SK-N-SH (cell line): ENCODE measurements around the gene SUPT3H. TPM values are rescaled to one million over a fixed set of nuclear protein-coding genes. Genes with fewer than 3 reads are reported as not detected.

Experiments
- CTCF ChIA-PET: fragments of 300-600, 350-600 bp; formaldehyde crosslinking; extraction: SDS; loops from one replicate; lab custom pipeline; 2021; lab: Yijun Ruan, JAX
- POLR2A ChIA-PET: fragments of 350-600 bp; sonication (Branson Sonifier 250); formaldehyde crosslinking; extraction: SDS; loops from one replicate; lab custom pipeline; 2020; ENCODE audit warnings: antibody characterized with exemption, inconsistent platforms; lab: Yijun Ruan, JAX
- DNase-seq: peaks from one replicate; pipeline ENCODE4 v3.0.0; 2012
- H2AFZ ChIP-seq: fragments of 200-600 bp; sonication (generic); 2 replicates; pipeline ENCODE4 v1.8.1; 2016; ENCODE audit warnings: antibody characterized with exemption, mild to moderate bottlenecking, low read depth
- H3F3A ChIP-seq: fragments of 200-600 bp; sonication (generic); replicated peaks from 2 replicates; pipeline ENCODE3; 2016; ENCODE audit warnings: antibody characterized with exemption, mild to moderate bottlenecking; ENCODE audit not compliant: insufficient read depth
- H3K27ac ChIP-seq, 2 experiments: fragments of 200-500 bp in 1 of 2; fragments of 200-600 bp in 1 of 2; sonication (Bioruptor generic) in 1 of 2; sonication (generic), shearing (Covaris generic) in 1 of 2; 2 replicates each; pipeline versions ENCODE4 v1.5.1 to v1.6.1; 2014 to 2016; ENCODE audit warnings: low read depth in 2 of 2, inconsistent platforms in 1 of 2, low read length in 1 of 2, mild to moderate bottlenecking in 1 of 2, mixed read lengths in 1 of 2
- H3K27me3 ChIP-seq: fragments of 200-600 bp; sonication (generic), shearing (Covaris generic); 2 replicates; pipeline ENCODE4 v1.6.1; 2016; ENCODE audit warnings: mixed run types; ENCODE audit not compliant: insufficient read depth
- H3K36me3 ChIP-seq, 2 experiments: fragments of 200-500 bp in 1 of 2; fragments of 200-600 bp in 1 of 2; sonication (Bioruptor generic) in 1 of 2; sonication (generic) in 1 of 2; replicated peaks in 1 of 2; 2 replicates each; pipeline versions ENCODE3 to v1.5.1; 2014 to 2016; ENCODE audit warnings: low read length in 1 of 2, mild to moderate bottlenecking in 1 of 2; ENCODE audit not compliant: insufficient read depth in 2 of 2, control insufficient read depth in 1 of 2
- H3K4me1 ChIP-seq, 2 experiments: fragments of 200-500 bp in 1 of 2; fragments of 200-600 bp in 1 of 2; sonication (Bioruptor generic) in 1 of 2; sonication (generic), shearing (Covaris generic) in 1 of 2; 2 replicates each; pipeline versions ENCODE4 v1.5.1 to v1.6.1; 2014 to 2016; ENCODE audit warnings: low read depth in 1 of 2, low read length in 1 of 2, mixed run types in 1 of 2; ENCODE audit not compliant: insufficient read depth in 2 of 2, control insufficient read depth in 1 of 2
- H3K4me2 ChIP-seq: fragments of 200-600 bp; sonication (generic), shearing (Covaris generic); 2 replicates; pipeline ENCODE4 v1.6.1; 2017; ENCODE audit warnings: mixed run types
- H3K4me3 ChIP-seq, 2 experiments: fragments of 200-500 bp in 1 of 2; fragments of 200-600 bp in 1 of 2; sonication (Bioruptor generic) in 1 of 2; sonication (generic), shearing (Covaris generic) in 1 of 2; 2 replicates each; pipeline versions ENCODE4 v1.5.1 to v1.8.1; 2014 to 2016; ENCODE audit warnings: low read depth in 2 of 2, inconsistent platforms in 1 of 2, low read length in 1 of 2, mild to moderate bottlenecking in 1 of 2, mixed read lengths in 1 of 2, moderate library complexity in 1 of 2
- H3K79me2 ChIP-seq: fragments of 200-600 bp; sonication (generic); 2 replicates; pipeline ENCODE4 v1.8.1; 2017; ENCODE audit warnings: mild to moderate bottlenecking; ENCODE audit not compliant: insufficient read depth
- H3K9ac ChIP-seq: fragments of 200-600 bp; sonication (generic); 2 replicates; pipeline ENCODE4 v1.6.1; 2017; ENCODE audit warnings: mixed run types
- H3K9me2 ChIP-seq: fragments of 200-600 bp; sonication (generic); 2 replicates; pipeline ENCODE4 v1.6.1; 2017; ENCODE audit warnings: mixed run types
- H3K9me3 ChIP-seq: fragments of 200-600 bp; sonication (generic); 2 replicates; pipeline ENCODE4 v1.6.1; 2017; ENCODE audit warnings: mixed run types, mild to moderate bottlenecking, moderate library complexity
- H4K20me1 ChIP-seq: fragments of 200-600 bp; sonication (generic); 2 replicates; pipeline ENCODE4 v1.6.1; 2017; ENCODE audit warnings: mild to moderate bottlenecking, mixed run types; ENCODE audit not compliant: insufficient read depth
- EP300 ChIP-seq, 2 experiments: IDR thresholded peaks; 2 replicates each; pipeline versions ENCODE4 v1.4.0 to v1.6.1; 2012; ENCODE audit warnings: borderline replicate concordance in 1 of 2, low read depth in 1 of 2, low read length in 1 of 2
- EZH2phosphoT487 ChIP-seq: fragments of 200-600 bp; sonication (generic); IDR thresholded peaks from 2 replicates; pipeline ENCODE4 v1.6.1; 2017; ENCODE audit warnings: low read depth, mixed run types, mild to moderate bottlenecking, antibody characterized with exemption, moderate library complexity, borderline replicate concordance
- FOSL2 ChIP-seq: IDR thresholded peaks from 2 replicates; pipeline ENCODE4 v1.4.0; 2012; ENCODE audit warnings: low read depth, mild to moderate bottlenecking, moderate library complexity, borderline replicate concordance
- GABPA ChIP-seq: IDR thresholded peaks from 2 replicates; pipeline ENCODE4 v1.4.0; 2012; ENCODE audit warnings: low read depth, mild to moderate bottlenecking
- JUND ChIP-seq: IDR thresholded peaks from 2 replicates; pipeline ENCODE4 v1.4.0; 2012
- MAX ChIP-seq: IDR thresholded peaks from 2 replicates; pipeline ENCODE4 v1.4.0; 2012; ENCODE audit warnings: low read depth
- NFIC ChIP-seq: IDR thresholded peaks from 2 replicates; pipeline ENCODE4 v1.4.0; 2012; ENCODE audit warnings: borderline replicate concordance
- NRF1 ChIP-seq: IDR thresholded peaks from 2 replicates; pipeline ENCODE4 v1.6.1; 2012; ENCODE audit warnings: low read depth, mild to moderate bottlenecking, low read length
- PBX3 ChIP-seq: IDR thresholded peaks from 2 replicates; pipeline ENCODE4; 2012
- POLR2AphosphoS5 ChIP-seq: IDR thresholded peaks from 2 replicates; pipeline ENCODE4 v1.6.1; 2012; ENCODE audit warnings: low read depth, low read length
- RAD21 ChIP-seq: IDR thresholded peaks from 2 replicates; pipeline ENCODE4 v1.6.1; 2012; ENCODE audit warnings: mild to moderate bottlenecking, low read length
- RXRA ChIP-seq: IDR thresholded peaks from 2 replicates; pipeline ENCODE4 v1.4.0; 2012; ENCODE audit warnings: low read depth, mild to moderate bottlenecking, borderline replicate concordance
- SIN3A ChIP-seq: IDR thresholded peaks from 2 replicates; pipeline ENCODE4 v1.6.1; 2012; ENCODE audit warnings: low read depth, mild to moderate bottlenecking, low read length, moderate library complexity, borderline replicate concordance
- TCF12 ChIP-seq: IDR thresholded peaks from 2 replicates; pipeline ENCODE4 v1.4.0; 2012
- TEAD4 ChIP-seq: IDR thresholded peaks from 2 replicates; pipeline ENCODE4 v1.4.0; 2012; ENCODE audit warnings: mild to moderate bottlenecking, borderline replicate concordance; ENCODE audit not compliant: insufficient read depth
- USF1 ChIP-seq: IDR thresholded peaks from 2 replicates; pipeline ENCODE4 v1.4.0; 2012; ENCODE audit warnings: low read depth, borderline replicate concordance
- WGBS: methylation state at CpG from one replicate; pipeline ENCODE4 v1.1.6; 2017; ENCODE audit warnings: low lambda C conversion rate; 5-methylcytosine and 5-hydroxymethylcytosine counted together
- polyA plus RNA-seq, 3 experiments: library from polyadenylated mRNA; depleted of rRNA; stranded (reverse); fragments of >200 nt; gene quantifications; 2 replicates each; pipeline ENCODE4 v1.2.3, GENCODE V29; 2012
- TF ChIP-seq, protein P1 (sequence below): IDR thresholded peaks from 2 replicates; pipeline ENCODE4 v1.6.1; 2012; ENCODE audit warnings: mild to moderate bottlenecking, low read depth, low read length, moderate library complexity
- TF ChIP-seq, protein P2 (sequence below): IDR thresholded peaks from 2 replicates; pipeline ENCODE4 v1.4.0; 2012; ENCODE audit warnings: low read depth, borderline replicate concordance

The SUPT3H gene
- polyA plus RNA-seq, 1 of the 3 experiments (the other 2 are of a cell fraction), result 10.9 TPM

GRCh38 chr6:45078432-45078831 lies 299.3 kb downstream of the SUPT3H start:
- Histone ChIP-seq H3K9me2 (no peaks in the 10 kb centered on the region), H3F3A (peaks cover 23% of the 10 kb centered on the region), H3K36me3 (no peaks in the 10 kb centered on the region), H2AFZ (no peak overlapping the region), H3K27me3 (no peaks in the 10 kb centered on the region), H3K4me2 (no peak overlapping the region), H3K27ac (no peak overlapping the region), H3K4me1 (peaks cover 0 to 15% of the 10 kb centered on the region in 2 experiments; a peak in 2 of 4 replicates), H3K9me3 (0 out of 2 replicates have a peak, but pooled peaks cover 9% of the 10 kb centered on the region), H3K79me2 (no peaks in the 10 kb centered on the region), H3K4me3 (no peak overlapping the region), H3K9ac (no peak overlapping the region), H4K20me1 (no peaks in the 10 kb centered on the region)
- ChIA-PET POLR2A (no interaction called here), CTCF (no interaction called here)
- no peak for DNase-seq
- TF ChIP-seq NRF1, result no peak
- TF ChIP-seq GABPA, result no peak
- no peak for TF ChIP-seq NFIC
- no peak for TF ChIP-seq JUND
- no peak for TF ChIP-seq USF1
- TF ChIP-seq FOSL2, result no peak
- TF ChIP-seq, protein P1, sequence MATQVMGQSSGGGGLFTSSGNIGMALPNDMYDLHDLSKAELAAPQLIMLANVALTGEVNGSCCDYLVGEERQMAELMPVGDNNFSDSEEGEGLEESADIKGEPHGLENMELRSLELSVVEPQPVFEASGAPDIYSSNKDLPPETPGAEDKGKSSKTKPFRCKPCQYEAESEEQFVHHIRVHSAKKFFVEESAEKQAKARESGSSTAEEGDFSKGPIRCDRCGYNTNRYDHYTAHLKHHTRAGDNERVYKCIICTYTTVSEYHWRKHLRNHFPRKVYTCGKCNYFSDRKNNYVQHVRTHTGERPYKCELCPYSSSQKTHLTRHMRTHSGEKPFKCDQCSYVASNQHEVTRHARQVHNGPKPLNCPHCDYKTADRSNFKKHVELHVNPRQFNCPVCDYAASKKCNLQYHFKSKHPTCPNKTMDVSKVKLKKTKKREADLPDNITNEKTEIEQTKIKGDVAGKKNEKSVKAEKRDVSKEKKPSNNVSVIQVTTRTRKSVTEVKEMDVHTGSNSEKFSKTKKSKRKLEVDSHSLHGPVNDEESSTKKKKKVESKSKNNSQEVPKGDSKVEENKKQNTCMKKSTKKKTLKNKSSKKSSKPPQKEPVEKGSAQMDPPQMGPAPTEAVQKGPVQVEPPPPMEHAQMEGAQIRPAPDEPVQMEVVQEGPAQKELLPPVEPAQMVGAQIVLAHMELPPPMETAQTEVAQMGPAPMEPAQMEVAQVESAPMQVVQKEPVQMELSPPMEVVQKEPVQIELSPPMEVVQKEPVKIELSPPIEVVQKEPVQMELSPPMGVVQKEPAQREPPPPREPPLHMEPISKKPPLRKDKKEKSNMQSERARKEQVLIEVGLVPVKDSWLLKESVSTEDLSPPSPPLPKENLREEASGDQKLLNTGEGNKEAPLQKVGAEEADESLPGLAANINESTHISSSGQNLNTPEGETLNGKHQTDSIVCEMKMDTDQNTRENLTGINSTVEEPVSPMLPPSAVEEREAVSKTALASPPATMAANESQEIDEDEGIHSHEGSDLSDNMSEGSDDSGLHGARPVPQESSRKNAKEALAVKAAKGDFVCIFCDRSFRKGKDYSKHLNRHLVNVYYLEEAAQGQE, result no peak
- TF ChIP-seq RAD21, result no peak
- 92% methylated on average over 3 of the region's 3 CpGs for WGBS

DNA sequence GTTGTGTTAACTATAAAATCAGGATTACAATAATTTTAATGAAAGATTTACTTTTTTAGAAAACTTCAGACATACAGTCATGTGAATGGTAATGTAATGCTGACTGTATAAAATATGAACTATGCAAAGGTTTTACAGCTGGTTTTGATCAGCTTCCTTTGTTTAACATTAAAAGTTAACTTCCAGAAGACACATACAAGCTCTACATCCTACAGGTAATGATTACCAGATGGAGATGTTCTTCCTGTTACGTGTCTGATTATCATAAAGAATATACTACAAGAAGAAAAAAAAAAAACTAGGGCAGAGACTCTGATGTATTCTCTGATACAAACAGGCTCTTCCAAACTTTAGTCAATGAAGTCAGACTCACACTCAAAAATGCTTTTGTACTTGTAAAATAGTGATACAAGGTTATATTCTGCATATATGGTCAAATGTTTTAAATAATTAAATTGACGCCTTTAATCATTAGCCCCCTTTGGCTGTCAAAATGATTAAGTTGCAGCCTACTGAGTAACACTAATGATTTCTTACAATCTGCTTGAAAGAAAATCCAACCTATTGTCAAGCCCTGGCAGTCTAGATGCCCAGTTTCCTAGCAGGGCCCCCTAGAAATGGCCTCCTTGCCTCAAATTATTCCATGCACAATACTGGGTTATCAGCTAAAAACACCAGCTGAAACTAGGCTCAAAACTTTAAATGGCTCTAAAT lies 301.4 kb downstream of the SUPT3H start:
- Histone ChIP-seq H3K4me1 (peaks cover 0 to 15% of the 10 kb centered on the region in 2 experiments; a peak in 2 of 4 replicates), H3K4me3 (no peak overlapping the region), H3K79me2 (no peaks in the 10 kb centered on the region), H3K4me2 (no peak overlapping the region), H3K27me3 (no peaks in the 10 kb centered on the region), H3K36me3 (no peaks in the 10 kb centered on the region), H3K9me3 (0 out of 2 replicates have a peak, but pooled peaks cover 9% of the 10 kb centered on the region), H3K9ac (peak overlapping the region; percentile 19; the same call in 1 of the 2 replicates), H3F3A (peaks cover 23% of the 10 kb centered on the region), H2AFZ (no peak overlapping the region), H4K20me1 (no peaks in the 10 kb centered on the region), H3K27ac (peak overlapping the region; percentile 74 to 79), H3K9me2 (no peaks in the 10 kb centered on the region)
- 37% methylated on average over 2 of the region's 2 CpGs for WGBS
- TF ChIP-seq MAX (no peak), NFIC (peak; percentile 58; the same call in 1 of the 2 replicates), JUND (peak; percentile 65), TEAD4 (peak; percentile 65; the same call in 1 of the 2 replicates), SIN3A (no peak), FOSL2 (0 out of 2 replicates have a peak, but pooled peaks have one; percentile 27), POLR2AphosphoS5 (peak; percentile 82), PBX3 (peak; percentile 63), NRF1 (no peak), RXRA (peak; percentile 24; the same call in 1 of the 2 replicates), TCF12 (peak; percentile 99), EP300 (IDR thresholded peaks at IDR 0.05; ENCODE audit: borderline replicate concordance in 1 of 2, low read depth in 1 of 2, low read length in 1 of 2) (peak; percentile 17 to 67; a peak in 1 of 4 replicates), EZH2phosphoT487 (no peak)
- TF ChIP-seq, protein P2, sequence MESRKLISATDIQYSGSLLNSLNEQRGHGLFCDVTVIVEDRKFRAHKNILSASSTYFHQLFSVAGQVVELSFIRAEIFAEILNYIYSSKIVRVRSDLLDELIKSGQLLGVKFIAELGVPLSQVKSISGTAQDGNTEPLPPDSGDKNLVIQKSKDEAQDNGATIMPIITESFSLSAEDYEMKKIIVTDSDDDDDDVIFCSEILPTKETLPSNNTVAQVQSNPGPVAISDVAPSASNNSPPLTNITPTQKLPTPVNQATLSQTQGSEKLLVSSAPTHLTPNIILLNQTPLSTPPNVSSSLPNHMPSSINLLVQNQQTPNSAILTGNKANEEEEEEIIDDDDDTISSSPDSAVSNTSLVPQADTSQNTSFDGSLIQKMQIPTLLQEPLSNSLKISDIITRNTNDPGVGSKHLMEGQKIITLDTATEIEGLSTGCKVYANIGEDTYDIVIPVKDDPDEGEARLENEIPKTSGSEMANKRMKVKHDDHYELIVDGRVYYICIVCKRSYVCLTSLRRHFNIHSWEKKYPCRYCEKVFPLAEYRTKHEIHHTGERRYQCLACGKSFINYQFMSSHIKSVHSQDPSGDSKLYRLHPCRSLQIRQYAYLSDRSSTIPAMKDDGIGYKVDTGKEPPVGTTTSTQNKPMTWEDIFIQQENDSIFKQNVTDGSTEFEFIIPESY, result 0 out of 2 replicates have a peak, but pooled peaks have one; percentile 30
- ChIA-PET POLR2A (no interaction called here), CTCF (no interaction called here)
- no peak for DNase-seq
